VCaP (cell line): Measurements from ENCODE around the gene PALS1.
A peak's percentile ranks its signal among the peaks of the same experiment; 100 is the strongest.

Experiments used
- H3K27ac ChIP-seq: fragments of 450-650 bp; 2 replicates; pipeline ENCODE4 v1.5.1; 2017
- CTCF ChIP-seq: fragments of 450-650 bp; conservative IDR thresholded peaks from 2 replicates; pipeline ENCODE4 v1.5.1; 2017; ENCODE audit warnings: mild to moderate bottlenecking, moderate library complexity

The PALS1 gene

GRCh38 chr14:67239582-67239981 lies 1.7 kb upstream of the PALS1 start:
- H3K27ac ChIP-seq = peak overlapping the region; percentile 97
- no peak for TF ChIP-seq CTCF

GRCh38 chr14:67240168-67240932 lies 885 bp upstream of the PALS1 start:
- peak overlapping the region; percentile 97 for H3K27ac ChIP-seq
- no peak for TF ChIP-seq CTCF

GRCh38 chr14:67240978-67241410 lies 241 bp upstream of the PALS1 start:
- H3K27ac ChIP-seq = peak overlapping the region; percentile 97
- TF ChIP-seq CTCF = no peak

- peak overlapping the region; percentile 97 for H3K27ac ChIP-seq
- TF ChIP-seq CTCF = no peak
These were observed 859 bp downstream of the PALS1 start for GRCh38 chr14:67242168-67242420.

- peak overlapping the region; percentile 97; the same call in 1 of the 2 replicates for H3K27ac ChIP-seq
- TF ChIP-seq CTCF = no peak
These were observed 3.9 kb downstream of the PALS1 start for GRCh38 chr14:67245104-67245503.

- TF ChIP-seq CTCF = no peak
- H3K27ac ChIP-seq = peak overlapping the region; percentile 78
These were observed 10.5 kb downstream of the PALS1 start for GRCh38 chr14:67251573-67252226.

GRCh38 chr14:67253076-67253635 lies 11.9 kb downstream of the PALS1 start:
- peak overlapping the region; percentile 78 for H3K27ac ChIP-seq
- no peak for TF ChIP-seq CTCF
